ENCODE results near the gene CD276. TPM values are rescaled to one million over a fixed set of nuclear protein-coding genes. Genes with fewer than 3 reads are reported as not detected.
A peak's percentile ranks its signal among the peaks of the same experiment; 100 is the strongest.

Gene CD276
- total RNA-seq, 4 donors from 2014 or later: 42.6 to 93.3 (median 70.9) TPM

DNA sequence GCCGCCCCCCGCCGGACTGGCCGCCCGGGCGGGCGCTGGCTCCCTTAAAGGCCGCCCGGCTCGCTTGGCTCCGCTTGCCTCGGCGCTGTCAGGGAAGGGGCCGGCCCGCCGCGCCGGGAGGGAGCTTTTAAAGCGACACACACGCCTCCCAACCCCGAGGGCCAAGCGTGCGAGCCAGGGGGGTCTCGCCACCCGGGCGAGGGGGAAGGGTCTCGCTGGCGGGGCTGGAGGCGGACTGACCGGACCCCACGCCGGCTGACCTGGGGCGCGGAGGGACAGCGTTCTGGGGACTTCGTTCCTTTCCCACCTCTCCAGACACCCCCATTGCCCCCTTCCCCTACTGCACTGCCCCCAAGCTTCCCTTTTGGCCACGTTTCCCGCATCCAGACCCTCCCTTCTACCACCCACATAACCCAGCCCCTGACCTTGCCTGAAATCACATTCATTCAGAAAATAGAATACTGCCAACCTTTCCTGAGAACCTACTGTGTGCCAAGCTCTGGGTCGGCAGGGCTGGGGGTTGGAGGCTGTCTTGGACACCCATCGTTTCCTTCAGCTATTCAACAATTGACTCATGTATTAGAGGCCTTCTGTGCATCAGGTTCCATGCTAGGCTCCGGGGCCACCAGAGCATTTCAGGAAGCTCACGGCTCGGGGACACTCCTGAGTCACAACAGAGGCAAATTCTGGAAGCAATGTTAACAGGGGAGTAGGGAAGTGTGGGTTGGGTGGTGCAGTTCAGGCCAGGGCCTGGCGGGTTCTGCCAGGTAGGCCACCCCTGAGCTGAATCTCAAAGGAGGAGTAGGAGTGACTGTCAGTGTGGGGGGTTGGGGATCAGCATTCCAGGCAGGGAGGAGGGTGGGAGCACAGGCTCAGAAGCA, 69.3 kb downstream of the CD276 start, which contains the start of gene INSYN1:
Gene INSYN1 (minus strand): TSS at position 102 of the 881 bp plus-strand sequence. CDS start 2,221 bp downstream, outside the sequence.
- peak within 1 kb of the TSS; percentile 40 to 61 (median 50) for H3K4me3 ChIP-seq
- no peaks in the 10 kb centered on the region for H3K9me3 ChIP-seq
- peaks cover 0 to 42% of the 10 kb centered on the region in 2 donors for H3K27me3 ChIP-seq
- H3K4me1 ChIP-seq: peaks cover 0 to 21% (median 8%) of the 10 kb centered on the region in 4 donors
- no peaks in the 10 kb centered on the region for H3K36me3 ChIP-seq
- TF ChIP-seq POLR2A (IDR thresholded peaks at IDR 0.05) (no peak), EP300 (IDR thresholded peaks at IDR 0.05) (no peak)
- TF ChIP-seq, protein P1, sequence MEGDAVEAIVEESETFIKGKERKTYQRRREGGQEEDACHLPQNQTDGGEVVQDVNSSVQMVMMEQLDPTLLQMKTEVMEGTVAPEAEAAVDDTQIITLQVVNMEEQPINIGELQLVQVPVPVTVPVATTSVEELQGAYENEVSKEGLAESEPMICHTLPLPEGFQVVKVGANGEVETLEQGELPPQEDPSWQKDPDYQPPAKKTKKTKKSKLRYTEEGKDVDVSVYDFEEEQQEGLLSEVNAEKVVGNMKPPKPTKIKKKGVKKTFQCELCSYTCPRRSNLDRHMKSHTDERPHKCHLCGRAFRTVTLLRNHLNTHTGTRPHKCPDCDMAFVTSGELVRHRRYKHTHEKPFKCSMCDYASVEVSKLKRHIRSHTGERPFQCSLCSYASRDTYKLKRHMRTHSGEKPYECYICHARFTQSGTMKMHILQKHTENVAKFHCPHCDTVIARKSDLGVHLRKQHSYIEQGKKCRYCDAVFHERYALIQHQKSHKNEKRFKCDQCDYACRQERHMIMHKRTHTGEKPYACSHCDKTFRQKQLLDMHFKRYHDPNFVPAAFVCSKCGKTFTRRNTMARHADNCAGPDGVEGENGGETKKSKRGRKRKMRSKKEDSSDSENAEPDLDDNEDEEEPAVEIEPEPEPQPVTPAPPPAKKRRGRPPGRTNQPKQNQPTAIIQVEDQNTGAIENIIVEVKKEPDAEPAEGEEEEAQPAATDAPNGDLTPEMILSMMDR (IDR thresholded peaks at IDR 0.05): no peak
- peak in 1 of 2 donors; percentile 26 for DNase-seq (ENCODE audit: low spot score in 2 of 2)
- peak within 1 kb of the TSS in 1 of 4 donors; percentile 62 for H3K27ac ChIP-seq
- WGBS, 2 donors: 25 to 27% methylated on average over 19 to 20 of the region's 44 CpGs

DNA sequence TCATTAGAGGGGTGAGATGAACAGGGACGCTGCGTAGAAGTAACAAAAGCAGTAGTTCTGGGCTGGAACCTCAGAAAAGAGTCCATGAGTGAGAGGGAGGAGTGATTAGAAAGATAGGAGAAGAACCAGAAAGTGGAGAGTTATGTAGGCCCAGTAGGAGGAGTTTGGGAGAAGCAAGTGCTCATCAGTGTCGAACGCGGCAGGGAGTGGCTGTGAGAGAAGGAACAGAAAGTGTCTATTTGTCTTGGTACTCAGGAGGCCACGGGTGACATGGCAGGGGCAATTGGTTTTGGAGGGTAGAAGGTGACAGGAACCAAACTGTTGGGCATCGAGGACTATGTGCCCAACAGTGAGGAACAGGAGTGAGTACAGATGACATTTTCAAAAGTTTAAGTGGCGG, 70.3 kb downstream of the CD276 start:
- Histone ChIP-seq H3K27ac (no peak overlapping the region), H3K36me3 (no peaks in the 10 kb centered on the region), H3K27me3 (peaks cover 0 to 44% of the 10 kb centered on the region in 2 donors), H3K4me3 (no peak overlapping the region), H3K9me3 (no peaks in the 10 kb centered on the region), H3K4me1 (peaks cover 0 to 21% (median 8%) of the 10 kb centered on the region in 4 donors)
- DNase-seq (ENCODE audit: low spot score in 2 of 2): no peak
- WGBS, 2 donors: 58 to 67% methylated on average over 8 of the region's 8 CpGs
- no peak for TF ChIP-seq POLR2A (IDR thresholded peaks at IDR 0.05)
- TF ChIP-seq EP300 (IDR thresholded peaks at IDR 0.05): no peak
- TF ChIP-seq, protein P1 (IDR thresholded peaks at IDR 0.05): no peak

DNA sequence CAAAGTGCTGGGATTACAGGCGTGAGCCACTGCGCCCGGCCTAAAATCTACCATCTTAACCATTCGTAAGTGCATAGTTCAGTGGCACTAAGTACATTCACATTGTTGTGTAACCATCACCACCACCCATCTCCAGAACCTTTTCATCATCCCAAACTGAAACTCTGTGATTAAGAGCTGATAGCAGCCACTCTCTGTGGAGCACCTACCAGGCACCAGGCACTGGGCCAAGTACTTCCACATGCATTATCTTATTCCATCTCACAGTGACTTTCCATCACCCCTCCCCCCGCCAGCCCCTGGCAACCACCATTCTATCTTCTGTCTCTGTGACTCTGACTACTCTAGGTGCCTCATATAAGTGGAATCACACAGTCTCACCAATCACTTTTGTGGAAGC, 71.3 kb downstream of the CD276 start:
- Histone ChIP-seq H3K27ac (no peak overlapping the region), H3K9me3 (no peaks in the 10 kb centered on the region), H3K36me3 (no peaks in the 10 kb centered on the region), H3K4me3 (no peak overlapping the region), H3K27me3 (peaks cover 0 to 52% of the 10 kb centered on the region in 2 donors), H3K4me1 (peaks cover 0 to 21% (median 8%) of the 10 kb centered on the region in 4 donors)
- no peak for DNase-seq (ENCODE audit: low spot score in 2 of 2)
- TF ChIP-seq, protein P1 (IDR thresholded peaks at IDR 0.05): no peak
- TF ChIP-seq EP300 (IDR thresholded peaks at IDR 0.05) (no peak), POLR2A (IDR thresholded peaks at IDR 0.05) (no peak)
- WGBS, 2 donors: 93 to 97% methylated on average over 5 of the region's 5 CpGs

DNA sequence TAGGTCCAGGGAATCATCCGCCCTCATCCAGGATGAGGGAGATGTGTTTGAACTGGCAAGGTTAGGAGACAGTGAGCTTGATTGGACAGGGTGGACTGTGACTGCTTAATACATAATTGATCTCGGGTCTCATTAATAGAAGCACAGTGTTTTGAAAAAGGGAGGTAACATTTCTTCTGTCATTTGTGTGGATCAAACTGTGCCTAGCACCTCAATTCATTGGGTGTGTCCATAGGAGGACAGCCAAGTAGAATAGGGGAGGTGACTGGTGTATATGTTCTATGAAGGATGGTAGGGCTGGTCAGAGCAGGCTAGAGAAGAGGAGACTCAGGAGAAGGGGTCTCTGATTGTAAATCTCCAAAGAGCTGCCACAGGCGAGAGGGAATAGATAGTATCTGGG, 71.8 kb downstream of the CD276 start:
- Histone ChIP-seq H3K4me3 (no peak overlapping the region), H3K27ac (no peak overlapping the region), H3K4me1 (peaks cover 0 to 20% (median 8%) of the 10 kb centered on the region in 4 donors), H3K9me3 (no peaks in the 10 kb centered on the region), H3K27me3 (peaks cover 0 to 48% of the 10 kb centered on the region in 2 donors), H3K36me3 (no peaks in the 10 kb centered on the region)
- no peak for DNase-seq (ENCODE audit: low spot score in 2 of 2)
- 88 to 89% methylated on average over 3 of the region's 3 CpGs for WGBS, 2 donors
- TF ChIP-seq, protein P1 (IDR thresholded peaks at IDR 0.05): no peak
- no peak for TF ChIP-seq EP300 (IDR thresholded peaks at IDR 0.05)
- TF ChIP-seq POLR2A (IDR thresholded peaks at IDR 0.05): no peak

DNA sequence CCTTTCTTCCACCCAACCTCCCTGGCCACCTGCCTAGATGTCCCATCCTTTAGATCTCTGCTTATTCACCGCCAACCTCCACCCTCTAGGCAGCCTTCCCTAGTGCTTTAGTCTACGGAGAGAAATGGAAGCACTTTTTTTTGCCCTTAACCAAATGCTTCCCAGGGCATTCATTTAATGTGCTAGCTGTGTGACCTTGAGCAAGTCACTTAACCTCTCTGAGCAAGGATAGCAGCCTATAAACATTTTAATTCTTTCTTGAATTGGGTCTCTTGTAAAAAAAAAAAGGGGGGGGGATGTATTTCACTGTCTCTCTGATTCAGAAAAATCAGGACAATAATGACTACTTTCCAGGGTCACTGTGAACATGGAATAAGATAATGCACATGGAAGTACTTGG, 72.2 kb downstream of the CD276 start:
- TF ChIP-seq, protein P1 (IDR thresholded peaks at IDR 0.05): no peak
- TF ChIP-seq EP300 (IDR thresholded peaks at IDR 0.05) (no peak), POLR2A (IDR thresholded peaks at IDR 0.05) (no peak)
- WGBS, 2 donors: 76 to 82% methylated on average over 2 of the region's 2 CpGs
- no peak for DNase-seq (ENCODE audit: low spot score in 2 of 2)
- H3K27ac ChIP-seq: no peak overlapping the region
- H3K27me3 ChIP-seq: peaks cover 0 to 43% of the 10 kb centered on the region in 2 donors
- no peaks in the 10 kb centered on the region for H3K9me3 ChIP-seq
- H3K36me3 ChIP-seq: no peaks in the 10 kb centered on the region
- H3K4me3 ChIP-seq: no peak overlapping the region
- H3K4me1 ChIP-seq: peaks cover 0 to 16% (median 8%) of the 10 kb centered on the region in 4 donors
